Hippocampal formation (tissue), 2 donors: ENCODE data around the gene MYLK4.

ENCODE experiments used
- DNase-seq, 2 donors: peaks; one replicate each; lab custom pipeline; 2025; lab: John Stamatoyannopoulos, UW

Gene MYLK4

DNA sequence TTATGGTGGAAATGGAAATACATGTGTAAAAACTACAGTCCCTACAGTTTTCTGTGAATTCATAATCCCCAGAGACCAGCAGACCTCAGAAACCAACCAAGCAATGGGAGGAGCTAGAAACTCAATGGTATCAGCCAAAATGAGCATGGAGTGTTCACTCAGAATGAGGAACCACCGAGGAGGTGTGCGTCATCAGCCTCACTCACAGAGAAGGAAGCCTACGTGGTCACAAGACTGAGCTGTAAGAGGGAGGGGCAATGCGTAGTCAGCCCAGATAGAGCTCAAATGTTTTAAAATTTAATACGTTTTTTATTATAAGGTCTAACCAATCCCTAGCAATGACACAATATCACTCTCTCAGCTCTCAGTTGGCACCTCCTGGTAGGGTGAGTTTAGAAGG lies 17.4 kb downstream of the MYLK4 start:
- DNase-seq = peak in 1 of 2 donors; percentile 30

DNA sequence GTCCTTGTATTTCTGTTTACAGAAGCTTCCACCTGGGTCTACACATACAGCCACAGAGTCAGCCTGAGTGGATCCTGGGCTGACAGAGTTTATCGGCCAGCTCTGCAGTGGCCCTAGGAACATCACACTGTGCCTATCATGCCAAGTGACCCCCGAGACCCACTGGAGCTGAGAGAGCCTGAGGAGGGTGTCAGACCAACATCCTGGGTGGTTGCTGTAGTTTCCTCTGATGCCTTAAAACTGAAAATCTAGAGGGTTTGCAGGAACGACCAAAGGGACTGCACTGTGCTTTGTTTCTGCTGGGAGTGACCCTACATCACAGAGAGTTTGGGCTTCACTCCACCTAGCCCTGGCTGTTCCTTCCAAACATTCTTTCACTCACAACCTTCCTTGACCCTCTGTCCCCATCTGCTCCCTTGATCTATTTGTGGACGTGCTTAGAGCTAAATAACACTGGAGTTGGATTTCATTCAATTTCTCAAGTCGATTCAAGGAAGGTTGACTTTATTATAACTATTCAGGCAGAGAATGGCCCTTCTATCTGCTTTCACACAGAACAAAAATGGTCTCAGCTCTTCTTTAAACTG lies 18.1 kb downstream of the MYLK4 start:
- no peak for DNase-seq

DNA sequence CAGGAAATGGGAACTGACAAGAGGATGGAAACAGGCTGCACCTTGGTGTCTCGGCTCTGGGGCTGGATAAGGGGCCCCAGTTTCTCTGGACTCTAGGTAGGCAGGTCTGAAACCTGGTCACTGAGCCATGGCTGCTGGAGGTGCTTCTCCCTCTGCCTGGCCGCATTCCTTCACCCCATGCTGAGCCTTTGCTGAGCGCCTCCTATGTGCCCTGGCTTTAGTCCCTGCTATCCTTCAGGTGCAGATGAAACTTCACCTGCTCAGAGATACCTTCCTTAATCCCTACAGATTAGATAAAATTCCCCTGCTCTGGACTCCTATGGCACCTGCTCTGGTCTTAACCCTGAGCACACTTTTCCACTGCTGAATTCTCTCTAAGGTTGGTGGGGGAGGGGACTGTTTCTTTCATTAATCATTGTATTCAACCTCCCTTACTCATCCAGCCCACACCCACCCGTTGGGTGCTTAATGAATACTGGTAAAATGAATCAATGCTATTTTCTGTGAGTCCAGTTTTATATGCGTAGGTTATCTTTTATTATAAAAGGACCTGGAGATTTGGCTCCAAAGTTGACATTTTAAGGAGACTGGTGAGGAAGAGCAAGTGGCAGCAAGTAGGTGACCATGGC lies 19.3 kb downstream of the MYLK4 start:
- no peak for DNase-seq

DNA sequence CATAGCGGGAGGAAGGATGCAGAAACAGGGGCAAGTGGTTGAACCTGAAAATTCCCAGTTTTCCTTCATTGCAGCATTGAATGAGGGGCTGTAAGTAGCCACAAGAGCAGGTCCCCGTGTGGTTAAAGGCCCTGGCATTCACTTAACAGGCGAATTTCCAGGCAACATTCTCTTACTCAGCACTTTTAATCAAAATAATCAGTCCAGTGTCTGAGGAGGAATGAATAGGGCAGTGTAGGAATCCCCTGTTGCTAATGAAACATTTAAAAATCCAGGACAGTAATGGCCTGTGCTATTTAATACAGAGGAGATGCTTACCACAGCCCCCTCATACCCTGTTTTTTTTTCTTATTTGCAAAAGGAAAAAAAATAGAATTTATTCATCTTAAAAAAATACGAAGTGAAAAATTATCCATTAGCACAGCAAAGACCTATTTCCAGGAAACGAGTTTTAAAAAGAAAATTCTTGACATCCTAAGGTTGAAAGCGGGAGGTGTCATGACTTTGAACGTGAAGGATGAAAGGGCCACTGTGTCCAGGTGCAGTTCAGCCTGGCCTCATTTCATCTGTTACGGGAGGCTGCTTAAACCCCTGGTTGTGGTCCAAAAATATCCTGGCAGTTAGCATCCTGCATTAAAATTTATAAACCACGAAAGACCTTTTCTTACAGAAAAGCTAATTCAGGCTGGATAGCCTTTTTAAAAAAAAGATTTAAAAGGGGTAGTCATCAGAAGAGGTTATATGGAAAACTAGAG lies 20.2 kb downstream of the MYLK4 start:
- DNase-seq = peak in 1 of 2 donors; percentile 18

DNA sequence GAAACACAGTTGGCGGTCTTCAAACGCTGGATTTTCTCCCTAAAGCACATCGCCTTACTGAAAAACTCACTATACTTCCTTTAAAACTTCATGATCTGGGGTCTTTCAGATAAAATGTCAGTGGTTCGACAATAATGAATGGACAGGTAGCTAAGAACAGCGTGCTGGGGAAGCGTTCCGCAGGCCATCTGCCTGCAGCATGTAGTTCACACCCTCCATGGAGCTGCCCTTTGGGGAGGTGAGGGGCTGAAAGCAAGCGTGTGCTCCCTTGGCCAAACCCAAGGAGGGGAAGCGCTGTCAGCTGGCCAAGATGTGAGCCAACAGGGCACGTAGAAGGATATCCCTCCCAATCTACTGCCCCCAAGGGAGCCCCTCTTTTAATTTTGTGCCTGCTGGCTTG lies 20.8 kb downstream of the MYLK4 start:
- no peak for DNase-seq

DNA sequence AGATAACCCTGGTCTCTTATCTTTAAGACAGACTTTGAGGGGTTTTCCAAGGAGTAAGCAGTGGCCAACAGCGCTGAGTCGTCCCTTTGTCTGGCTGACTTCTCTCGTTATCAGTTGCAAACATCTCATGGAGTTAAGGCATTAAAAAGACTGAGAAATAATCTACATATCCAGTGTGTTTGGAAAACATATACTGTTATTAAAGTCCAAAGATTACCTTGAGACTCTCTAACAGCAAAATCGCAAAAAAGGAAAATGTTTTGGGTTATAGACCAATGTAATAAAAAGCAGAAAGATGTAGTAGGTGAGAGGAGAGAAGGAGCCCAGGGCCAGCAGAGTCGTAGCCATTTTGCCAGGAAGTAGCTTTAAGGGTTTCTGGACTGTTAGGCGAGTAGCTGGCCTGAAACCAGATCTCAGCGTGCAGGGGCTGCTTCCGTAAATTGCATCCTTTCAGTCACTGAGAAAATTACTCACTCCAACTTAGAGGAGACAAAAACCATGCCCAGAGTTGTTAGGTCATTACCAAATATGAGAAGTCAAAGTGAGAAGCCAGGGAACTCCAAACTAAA lies 24.6 kb downstream of the MYLK4 start:
- no peak for DNase-seq

DNA sequence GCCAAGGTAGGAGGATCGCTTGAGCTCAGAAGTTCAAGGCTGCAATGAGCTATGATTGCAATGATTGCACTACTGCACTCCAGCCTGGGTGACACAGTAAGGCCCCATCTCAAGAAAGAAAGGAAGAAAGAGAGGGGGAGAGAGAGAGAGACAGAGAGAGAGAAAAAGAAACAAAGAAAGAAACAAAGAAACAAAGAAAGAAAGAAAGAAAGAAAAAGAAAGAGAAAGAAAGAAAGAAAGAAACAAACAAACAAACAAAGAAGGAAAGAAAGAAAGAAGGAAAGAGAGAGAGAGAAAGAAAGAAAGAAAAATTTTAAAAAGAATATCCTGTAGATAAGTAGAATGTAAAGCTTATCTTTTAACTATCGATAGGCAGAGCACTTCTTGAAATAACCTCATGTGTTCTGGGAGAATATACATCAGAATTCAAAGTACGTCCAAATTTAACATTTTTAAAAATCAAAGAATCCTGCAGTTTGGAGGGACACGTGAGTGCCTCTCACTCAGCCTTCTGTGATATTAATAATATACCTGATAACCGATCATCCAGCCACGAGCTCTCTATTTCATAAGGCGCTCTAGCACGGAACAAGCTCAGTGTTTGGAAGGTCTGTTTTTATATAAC lies 25.2 kb downstream of the MYLK4 start:
- no peak for DNase-seq

DNA sequence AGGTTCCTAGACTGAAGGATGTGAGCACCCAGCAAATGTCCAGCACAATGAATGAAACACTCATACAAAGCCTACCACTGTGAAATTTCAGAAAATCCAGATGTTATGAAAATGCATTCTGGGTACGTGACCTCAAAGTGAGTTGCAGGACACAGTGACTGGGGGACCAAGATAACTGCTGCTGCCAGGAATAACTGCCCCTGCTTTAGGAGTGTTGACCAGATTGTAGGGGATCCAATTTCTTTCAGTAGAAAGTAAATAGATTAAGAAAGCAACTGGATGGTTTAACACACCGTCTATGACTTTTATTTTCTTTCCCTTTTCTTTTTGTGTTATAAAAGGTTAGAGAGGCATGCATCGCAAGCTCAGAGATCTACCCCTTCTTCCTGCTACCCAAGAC lies 29.5 kb downstream of the MYLK4 start:
- no peak for DNase-seq

DNA sequence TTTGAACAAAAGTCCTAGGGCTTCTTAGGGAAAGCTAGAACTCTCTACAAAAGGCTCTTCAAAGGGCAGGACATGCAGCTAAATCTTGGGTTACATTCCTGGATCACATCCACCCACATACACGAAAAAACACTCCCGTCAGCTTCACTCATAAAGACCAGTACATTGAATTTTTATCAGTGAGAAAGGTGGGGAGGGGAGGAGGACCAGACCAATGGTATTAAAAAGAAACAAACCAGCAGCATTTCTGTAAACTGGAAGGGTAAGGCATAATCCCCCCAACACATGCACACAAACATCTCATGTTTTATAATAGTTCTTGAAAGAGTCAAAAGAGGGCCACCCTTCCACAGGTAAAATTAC lies 31.6 kb downstream of the MYLK4 start:
- no peak for DNase-seq

DNA sequence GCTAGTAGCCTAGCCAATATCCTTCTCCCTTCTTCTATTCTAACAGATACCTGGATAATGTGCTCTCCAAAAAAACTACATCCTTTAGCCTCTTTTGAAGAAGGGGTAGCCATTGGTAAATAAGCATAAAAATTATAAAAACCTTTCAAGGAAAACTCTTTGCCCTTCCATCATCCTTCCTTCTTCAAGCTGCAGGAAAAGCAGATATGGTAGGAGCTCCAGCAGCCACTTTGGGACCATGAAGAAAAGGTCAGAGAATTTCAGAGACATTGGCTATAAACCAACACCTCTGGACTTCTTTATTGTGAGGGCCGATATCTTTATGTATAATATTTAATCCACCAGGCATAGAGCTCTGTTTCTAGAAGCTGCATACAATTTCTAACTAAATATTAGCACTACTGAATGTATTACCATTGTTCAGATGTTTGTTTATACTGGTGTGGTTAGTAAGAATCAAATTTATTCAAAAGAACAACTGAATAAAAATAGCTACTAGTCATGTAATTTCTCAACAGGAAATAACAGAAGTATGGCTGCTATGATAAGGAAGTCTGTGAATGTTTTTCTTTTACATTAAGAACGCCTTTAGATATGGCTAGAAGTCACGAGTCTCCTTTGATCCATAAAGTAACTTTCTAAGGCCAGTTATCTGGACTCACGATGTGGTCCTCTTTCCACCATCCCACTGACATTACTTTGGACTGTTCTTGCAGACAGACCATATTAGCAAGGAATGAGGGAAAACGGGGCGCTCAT lies 32.2 kb downstream of the MYLK4 start:
- DNase-seq = no peak

DNA sequence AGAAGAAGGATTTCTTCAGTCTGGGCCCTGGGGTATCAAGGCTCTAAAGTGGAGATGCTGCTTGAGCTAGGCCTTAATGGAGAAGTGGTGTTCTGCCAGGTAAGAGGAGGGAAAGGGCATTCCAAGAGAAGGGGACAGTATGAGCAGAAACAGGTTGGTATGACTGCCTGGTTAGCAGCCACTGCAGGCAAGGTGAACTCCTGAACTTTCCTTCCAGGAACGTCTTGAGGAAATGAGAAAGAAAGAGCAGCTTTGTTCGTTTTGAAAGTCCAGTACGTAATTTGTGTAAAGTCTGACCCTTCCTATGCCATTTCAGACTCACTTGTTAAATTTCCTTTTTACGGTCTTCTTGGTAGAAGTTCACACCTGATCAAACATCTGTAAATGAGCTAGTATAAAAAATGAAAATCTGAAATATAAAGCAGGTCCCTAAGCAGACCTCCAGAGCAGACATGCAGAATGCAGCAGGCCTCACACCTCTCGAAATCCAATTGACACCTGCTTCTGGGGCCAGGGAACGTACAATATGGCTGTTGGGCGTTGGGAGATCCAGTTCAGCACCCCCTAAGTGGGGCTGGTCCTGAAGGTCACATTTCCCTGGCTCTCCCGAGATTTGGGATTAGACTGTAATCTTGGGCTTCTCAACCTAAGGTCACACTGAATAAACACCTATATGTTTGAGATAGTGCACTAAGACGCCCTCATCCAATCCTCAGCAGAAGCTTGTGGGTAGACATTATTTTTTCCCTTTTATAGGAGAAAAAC lies 33.6 kb downstream of the MYLK4 start:
- no peak for DNase-seq

DNA sequence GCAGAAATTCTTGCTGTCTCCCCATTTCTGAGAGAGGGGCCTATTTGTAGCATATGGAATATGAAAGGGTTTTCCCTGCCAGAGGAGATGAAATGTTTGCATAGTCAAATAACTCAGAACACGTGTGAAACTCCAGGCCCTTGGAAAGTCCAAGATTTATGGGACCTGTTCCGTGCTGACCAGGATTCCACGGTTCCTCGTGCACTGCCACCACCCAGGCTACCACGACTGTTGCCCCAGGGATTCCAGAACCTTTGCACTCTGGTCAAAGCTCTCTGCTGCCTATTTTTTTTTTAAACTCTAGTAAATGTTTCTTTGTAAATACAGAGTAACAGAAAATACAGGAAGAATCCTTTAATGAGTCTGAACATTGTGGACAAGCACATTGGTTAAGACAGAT lies 35.0 kb downstream of the MYLK4 start:
- DNase-seq = no peak

DNA sequence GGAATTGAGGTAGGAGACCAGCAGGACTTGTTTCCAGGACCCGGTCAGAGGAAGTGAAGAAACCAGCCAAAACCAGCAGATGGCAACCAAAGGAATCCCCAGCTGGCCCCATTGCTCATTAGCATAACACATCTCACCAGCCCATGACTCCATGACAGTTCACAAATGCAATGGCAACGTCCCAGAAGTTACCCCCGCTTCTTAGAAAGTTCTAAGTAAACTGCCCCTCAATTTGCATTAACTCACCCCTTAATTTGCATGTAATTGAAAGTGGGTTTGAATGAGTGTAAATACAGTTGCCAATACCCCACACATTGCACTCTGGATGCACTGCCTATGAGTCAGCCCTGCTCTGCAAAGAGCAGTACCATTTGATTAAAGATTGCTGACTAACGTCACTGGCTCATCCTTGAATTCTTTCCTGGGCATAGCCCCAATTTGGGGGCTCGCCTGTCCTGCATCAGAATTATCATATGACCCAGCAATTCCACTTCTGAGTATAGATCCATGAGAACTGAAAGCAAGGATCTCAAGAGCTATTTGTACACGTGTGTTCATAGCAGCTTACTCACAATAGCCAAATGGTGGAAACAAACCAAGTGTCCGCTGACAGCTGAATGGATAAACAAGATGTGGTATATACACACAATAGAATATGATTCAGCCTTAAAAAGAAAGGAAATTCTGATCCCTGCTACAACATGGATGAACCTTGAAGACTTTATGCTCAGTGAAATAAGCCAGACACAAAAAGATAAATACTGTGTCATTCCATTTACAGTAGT lies 36.4 kb downstream of the MYLK4 start:
- DNase-seq = no peak

DNA sequence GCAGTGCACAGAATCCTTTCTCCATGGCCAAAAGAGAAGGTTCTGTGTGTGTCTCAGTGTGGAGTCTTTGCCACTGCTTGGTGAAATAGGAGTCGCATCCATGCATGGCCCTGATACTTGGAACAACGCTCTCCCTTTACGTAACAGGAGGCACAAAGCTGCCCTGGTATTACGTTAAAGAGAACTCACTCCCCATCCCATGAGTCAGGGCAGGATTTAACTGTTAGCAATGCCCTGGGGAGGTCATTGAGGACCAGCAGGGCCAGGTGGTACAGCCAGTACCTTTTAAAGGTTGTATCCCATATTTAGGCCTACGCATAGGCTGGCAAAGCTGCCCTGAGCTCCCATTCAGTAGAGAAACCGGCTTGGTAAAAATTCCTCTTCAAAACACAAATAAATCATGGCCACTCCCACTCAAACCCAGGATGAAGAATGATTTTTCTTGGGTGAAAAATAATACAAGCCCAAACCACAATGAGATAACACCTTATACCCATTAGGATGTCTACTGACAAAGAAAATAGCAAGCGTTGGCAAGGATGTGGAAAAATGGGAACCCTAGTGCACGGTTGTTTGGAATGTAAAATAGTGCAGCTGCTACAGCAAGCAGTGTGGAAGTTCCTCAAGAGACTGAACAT lies 37.1 kb downstream of the MYLK4 start:
- no peak for DNase-seq

DNA sequence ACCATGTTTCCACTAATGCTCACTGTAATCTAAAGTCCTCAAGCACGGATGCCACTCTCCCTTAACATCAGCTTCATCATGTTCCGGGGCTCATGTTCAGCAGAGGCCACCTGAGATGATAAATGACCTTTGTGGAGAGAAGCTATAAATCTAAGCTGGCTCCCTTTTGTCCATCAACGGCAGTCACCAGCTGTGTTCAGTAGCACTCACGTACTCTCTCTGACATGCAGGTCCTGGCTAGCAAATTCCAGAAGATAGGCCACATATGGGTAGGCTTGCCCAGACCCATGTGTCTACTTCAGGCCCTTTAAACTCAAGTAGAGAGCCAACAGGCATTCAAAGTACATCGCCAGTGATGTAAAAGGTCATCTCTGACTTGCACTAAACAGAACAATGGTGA lies 38.6 kb downstream of the MYLK4 start:
- DNase-seq = no peak

DNA sequence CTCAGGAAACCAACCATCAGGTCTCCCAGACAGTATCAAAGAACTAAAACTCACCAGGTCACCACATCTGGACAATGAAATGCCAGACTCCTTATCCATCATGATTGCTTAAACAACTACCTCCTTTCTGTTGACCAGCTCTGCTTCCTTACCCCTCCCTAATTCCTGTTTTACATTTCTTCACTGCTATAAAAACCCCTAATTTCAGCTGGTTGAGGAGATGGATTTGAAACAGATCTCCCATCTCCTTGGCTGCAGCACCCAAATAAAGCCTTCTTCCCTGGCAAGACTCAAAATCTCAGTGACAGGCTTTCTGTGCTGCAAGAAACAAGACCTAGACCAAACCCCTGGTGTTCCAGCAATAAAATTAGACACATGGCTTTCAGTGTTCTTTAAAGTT lies 40.3 kb downstream of the MYLK4 start:
- no peak for DNase-seq

DNA sequence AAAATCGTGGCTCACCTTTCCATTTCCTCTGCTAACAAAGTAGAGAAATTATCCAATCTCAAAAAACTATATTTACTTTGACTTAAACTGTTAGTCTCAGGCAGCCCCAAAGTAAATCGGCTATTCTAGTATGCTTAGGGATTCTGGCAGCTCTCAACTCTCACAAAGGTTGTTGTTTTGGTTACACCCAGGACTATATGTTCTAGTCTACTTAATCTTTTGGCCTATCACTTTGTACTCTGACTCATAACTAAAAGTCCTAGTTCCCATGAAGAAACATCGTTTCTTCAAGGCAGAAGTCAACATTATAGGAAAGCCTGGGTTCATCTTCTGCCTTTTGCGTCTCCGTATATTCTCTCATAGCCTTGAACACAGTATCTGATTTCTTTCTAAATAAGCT lies 42.3 kb downstream of the MYLK4 start:
- DNase-seq = no peak

DNA sequence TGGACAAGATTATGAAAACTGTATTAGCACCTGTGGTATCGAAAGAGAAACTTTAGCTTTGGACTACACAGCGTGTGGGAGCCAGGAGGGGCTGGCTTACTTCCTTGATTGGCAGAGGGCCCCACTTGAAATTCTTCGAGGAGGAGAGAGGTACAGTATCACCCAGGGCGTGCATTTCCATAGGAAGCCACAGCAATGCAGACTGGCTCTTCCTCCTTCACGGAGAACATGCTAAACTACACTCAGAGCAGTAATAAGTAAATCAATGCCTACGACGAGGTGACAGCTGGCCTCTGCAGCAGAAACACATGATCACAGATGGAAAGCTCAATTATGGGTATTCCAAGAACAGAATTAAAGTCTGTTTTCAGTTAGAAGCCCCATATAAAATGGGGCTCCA lies 44.2 kb downstream of the MYLK4 start:
- peak in 1 of 2 donors; percentile 3 for DNase-seq

DNA sequence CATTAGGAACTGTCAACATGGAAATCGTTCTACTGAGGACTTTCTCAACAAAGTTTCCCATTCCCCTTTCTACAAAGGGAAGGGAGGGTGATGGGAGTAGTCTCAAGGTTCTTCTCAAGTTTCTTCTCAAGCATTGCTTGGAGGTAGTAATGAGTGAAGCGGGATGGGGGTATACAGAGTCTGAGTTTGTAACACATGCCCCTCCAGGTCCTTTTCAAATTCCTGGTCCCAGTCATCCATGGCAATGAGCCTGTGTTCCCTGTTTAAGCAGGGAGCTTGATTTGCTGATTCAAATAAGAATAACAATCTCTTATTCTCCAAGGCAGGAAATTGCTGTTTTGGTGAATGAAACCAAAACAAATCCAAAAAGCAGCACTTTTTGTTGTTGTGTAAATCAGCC lies 45.5 kb downstream of the MYLK4 start:
- DNase-seq = no peak

DNA sequence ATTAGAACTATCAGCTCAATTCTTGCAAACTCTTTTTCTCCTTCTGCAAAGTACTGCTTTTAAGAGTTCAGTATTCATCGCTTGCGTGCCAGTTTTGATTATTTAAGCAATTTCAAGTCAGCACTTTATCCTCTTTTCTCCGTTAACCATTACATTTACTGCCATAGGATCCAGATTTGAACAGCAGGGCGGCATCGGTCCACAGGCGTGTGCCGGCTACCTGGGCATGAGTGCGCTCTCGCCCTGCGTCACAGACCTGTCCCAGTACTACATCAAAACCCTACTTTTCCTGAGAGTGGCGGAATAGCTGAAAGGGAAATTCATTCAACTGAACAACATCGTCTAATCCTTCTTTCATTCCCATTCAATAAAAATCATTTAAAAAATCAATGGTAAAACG lies 53.4 kb downstream of the MYLK4 start:
- no peak for DNase-seq
